Panc1 (cell line): ENCODE data around the gene ANAPC15. TPM values are rescaled to one million over a fixed set of nuclear protein-coding genes. Genes with fewer than 3 reads are reported as not detected.

Experiments
- ATAC-seq: fragments of 200-7000 bp; cut with Tn5 transposase; 2 replicates; pipeline ENCODE4 v1.9.1; 2020; ENCODE audit warnings: mild to moderate bottlenecking, moderate library complexity
- BruUV-seq: library from RNA; stranded (reverse); fragments of 400-500 nt; replicated peaks from 2 replicates; lab custom pipeline; 2021; lab: Mats Ljungman, UMichigan
- CTCF ChIA-PET: fragments of 300-600 bp; sonication (Branson Sonifier 250); formaldehyde crosslinking; loops from one replicate; lab custom pipeline; 2022; ENCODE audit warnings: antibody characterized with exemption; lab: Charles Lee
- POLR2A ChIA-PET: fragments of 300-600 bp; sonication (Branson Sonifier 250); formaldehyde crosslinking; loops from one replicate; lab custom pipeline; 2022; ENCODE audit warnings: antibody characterized with exemption; lab: Charles Lee
- DNase-seq: peaks from one replicate; pipeline ENCODE4 v3.0.0-alpha.2; 2010; ENCODE audit warnings: low read depth, low spot score
- H3K27ac ChIP-seq: 2 replicates; pipeline ENCODE4 v1.5.1; 2011; ENCODE audit warnings: mild to moderate bottlenecking, low read length, inconsistent platforms
- H3K27me3 ChIP-seq: fragments of 200-500 bp; sonication (Bioruptor generic); 2 replicates; pipeline ENCODE4 v1.6.0; 2014; ENCODE audit warnings: low read length, inconsistent platforms; ENCODE audit not compliant: control insufficient read depth, insufficient read depth
- H3K36me3 ChIP-seq: fragments of 200-500 bp; sonication (Bioruptor generic); 2 replicates; pipeline ENCODE4 v1.5.1; 2014; ENCODE audit warnings: inconsistent platforms, mild to moderate bottlenecking, low read length, moderate library complexity; ENCODE audit not compliant: control insufficient read depth, insufficient read depth
- H3K4me1 ChIP-seq: 2 replicates; pipeline ENCODE4 v1.5.1; 2011; ENCODE audit warnings: inconsistent platforms, mild to moderate bottlenecking, low read length, moderate library complexity; ENCODE audit not compliant: control insufficient read depth, insufficient read depth
- H3K4me3 ChIP-seq, 2 experiments: 2 replicates each; pipeline ENCODE4 v1.5.1; 2011 to 2012; ENCODE audit warnings: low read depth in 2 of 2, low read length in 2 of 2, mild to moderate bottlenecking in 2 of 2, inconsistent platforms in 1 of 2, moderate library complexity in 1 of 2
- H3K9me3 ChIP-seq: fragments of 200-500 bp; sonication (Bioruptor generic); 2 replicates; pipeline ENCODE4 v1.5.1; 2014; ENCODE audit warnings: low read depth, mild to moderate bottlenecking, inconsistent platforms, low read length, moderate library complexity; ENCODE audit not compliant: control insufficient read depth, insufficient read depth
- CTCF ChIP-seq: fragments of 450-650 bp; IDR thresholded peaks from 2 replicates; pipeline ENCODE4 v1.5.1; 2017; ENCODE audit warnings: mild to moderate bottlenecking
- POLR2AphosphoS5 ChIP-seq: IDR thresholded peaks from 2 replicates; pipeline ENCODE4 v1.6.1; 2012; ENCODE audit warnings: mild to moderate bottlenecking, low read depth, low read length, moderate library complexity
- REST ChIP-seq, 2 experiments: IDR thresholded peaks; 2 replicates each; pipeline ENCODE4 v1.6.1; 2011 to 2012; ENCODE audit warnings: low read depth in 2 of 2, control low read depth in 1 of 2, low read length in 1 of 2, mild to moderate bottlenecking in 1 of 2, moderate library complexity in 1 of 2; ENCODE audit not compliant: insufficient read depth in 1 of 2
- SIN3A ChIP-seq: IDR thresholded peaks from 2 replicates; pipeline ENCODE4 v1.6.1; 2012; ENCODE audit warnings: low read depth, mild to moderate bottlenecking, low read length, moderate library complexity, borderline replicate concordance; ENCODE audit not compliant: insufficient read depth
- TCF7L2 ChIP-seq: IDR thresholded peaks from 2 replicates; pipeline ENCODE4 v1.6.1; 2011; ENCODE audit warnings: mild to moderate bottlenecking, low read depth, low read length, inconsistent platforms
- in situ Hi-C: cut with HindIII; loops from 2 replicates; pipeline ENCODE4 v1.10.0; 2016; ENCODE audit warnings: low sequenced_read_pairs, low pct_unique_long_range_greater_than_20kb
- intact Hi-C: fragments of 100-400 bp; cut with micrococcal nuclease; formaldehyde crosslinking; loops from one replicate; pipeline ENCODE4 v1.10.0; 2022; ENCODE audit not compliant: unreplicated experiment
- total RNA-seq: library from RNA; stranded (reverse); gene quantifications from one replicate; pipeline ENCODE4 v1.2.1, GENCODE V29; 2021; ENCODE audit not compliant: unreplicated experiment

The ANAPC15 gene
- total RNA-seq, 1 experiment from 2014 or later, result 78.2 TPM

GRCh38 chr11:72119198-72119597 lies 6.7 kb upstream of the ANAPC15 start:
- no TSS peak for BruUV-seq
- Histone ChIP-seq H3K27ac (no peak overlapping the region), H3K4me3 (no peak overlapping the region), H3K27me3 (no peaks in the 10 kb centered on the region), H3K4me1 (no peaks in the 10 kb centered on the region), H3K36me3 (no peaks in the 10 kb centered on the region), H3K9me3 (no peaks in the 10 kb centered on the region)
- DNase-seq (no peak), ATAC-seq (no peak)
- no peak for TF ChIP-seq REST (IDR thresholded peaks at IDR 0.05; ENCODE audit: insufficient read depth in 1 of 2, low read depth in 2 of 2, low read length in 1 of 2)
- TF ChIP-seq CTCF, result no peak
- no peak for TF ChIP-seq SIN3A
- no peak for TF ChIP-seq TCF7L2
- TF ChIP-seq POLR2AphosphoS5, result no peak
- ChIA-PET POLR2A (interaction anchor here (0.7 kb wide), 1 partner anchor 298 kb away, joined by 3 read pairs; no protein-coding TSS in a partner anchor), CTCF (interaction anchor here (0.6 to 0.9 kb wide), 3 partner anchors 17 to 338 kb away, joined by 5 to 10 read pairs (median 5); no protein-coding TSS in a partner anchor)
- intact Hi-C loops (no loop called here), in situ Hi-C loops (no loop called here)

GRCh38 chr11:72116019-72116755 lies 3.7 kb upstream of the ANAPC15 start:
- no peak for TF ChIP-seq SIN3A
- TF ChIP-seq REST (IDR thresholded peaks at IDR 0.05; ENCODE audit: insufficient read depth in 1 of 2, low read depth in 2 of 2, low read length in 1 of 2), result no peak
- TF ChIP-seq CTCF, result no peak
- no peak for TF ChIP-seq TCF7L2
- TF ChIP-seq POLR2AphosphoS5, result no peak
- ChIA-PET CTCF (interaction anchor here (0.6 kb wide), 1 partner anchor 33 kb away, joined by 6 read pairs; no protein-coding TSS in a partner anchor), POLR2A (no interaction called here)
- Histone ChIP-seq H3K36me3 (no peaks in the 10 kb centered on the region), H3K27me3 (no peaks in the 10 kb centered on the region), H3K4me1 (peaks cover 15% of the 10 kb centered on the region), H3K27ac (no peak overlapping the region), H3K9me3 (no peaks in the 10 kb centered on the region), H3K4me3 (no peak overlapping the region)
- in situ Hi-C loops (no loop called here), intact Hi-C loops (no loop called here)
- DNase-seq (no peak), ATAC-seq (no peak)
- BruUV-seq, result no TSS peak
